LNCAP (cell line): ENCODE measurements around the gene CALCOCO1.

Experiments
- TF ChIP-seq, protein P1 (sequence below): fragments of 450-650 bp; IDR thresholded peaks from 2 replicates; pipeline ENCODE4 v1.5.1; 2017; ENCODE audit warnings: mild to moderate bottlenecking

Gene CALCOCO1

GRCh38 chr12:53750812-53751335, 23.6 kb upstream of the CALCOCO1 start:
- TF ChIP-seq, protein P1, sequence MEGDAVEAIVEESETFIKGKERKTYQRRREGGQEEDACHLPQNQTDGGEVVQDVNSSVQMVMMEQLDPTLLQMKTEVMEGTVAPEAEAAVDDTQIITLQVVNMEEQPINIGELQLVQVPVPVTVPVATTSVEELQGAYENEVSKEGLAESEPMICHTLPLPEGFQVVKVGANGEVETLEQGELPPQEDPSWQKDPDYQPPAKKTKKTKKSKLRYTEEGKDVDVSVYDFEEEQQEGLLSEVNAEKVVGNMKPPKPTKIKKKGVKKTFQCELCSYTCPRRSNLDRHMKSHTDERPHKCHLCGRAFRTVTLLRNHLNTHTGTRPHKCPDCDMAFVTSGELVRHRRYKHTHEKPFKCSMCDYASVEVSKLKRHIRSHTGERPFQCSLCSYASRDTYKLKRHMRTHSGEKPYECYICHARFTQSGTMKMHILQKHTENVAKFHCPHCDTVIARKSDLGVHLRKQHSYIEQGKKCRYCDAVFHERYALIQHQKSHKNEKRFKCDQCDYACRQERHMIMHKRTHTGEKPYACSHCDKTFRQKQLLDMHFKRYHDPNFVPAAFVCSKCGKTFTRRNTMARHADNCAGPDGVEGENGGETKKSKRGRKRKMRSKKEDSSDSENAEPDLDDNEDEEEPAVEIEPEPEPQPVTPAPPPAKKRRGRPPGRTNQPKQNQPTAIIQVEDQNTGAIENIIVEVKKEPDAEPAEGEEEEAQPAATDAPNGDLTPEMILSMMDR: no peak

DNA sequence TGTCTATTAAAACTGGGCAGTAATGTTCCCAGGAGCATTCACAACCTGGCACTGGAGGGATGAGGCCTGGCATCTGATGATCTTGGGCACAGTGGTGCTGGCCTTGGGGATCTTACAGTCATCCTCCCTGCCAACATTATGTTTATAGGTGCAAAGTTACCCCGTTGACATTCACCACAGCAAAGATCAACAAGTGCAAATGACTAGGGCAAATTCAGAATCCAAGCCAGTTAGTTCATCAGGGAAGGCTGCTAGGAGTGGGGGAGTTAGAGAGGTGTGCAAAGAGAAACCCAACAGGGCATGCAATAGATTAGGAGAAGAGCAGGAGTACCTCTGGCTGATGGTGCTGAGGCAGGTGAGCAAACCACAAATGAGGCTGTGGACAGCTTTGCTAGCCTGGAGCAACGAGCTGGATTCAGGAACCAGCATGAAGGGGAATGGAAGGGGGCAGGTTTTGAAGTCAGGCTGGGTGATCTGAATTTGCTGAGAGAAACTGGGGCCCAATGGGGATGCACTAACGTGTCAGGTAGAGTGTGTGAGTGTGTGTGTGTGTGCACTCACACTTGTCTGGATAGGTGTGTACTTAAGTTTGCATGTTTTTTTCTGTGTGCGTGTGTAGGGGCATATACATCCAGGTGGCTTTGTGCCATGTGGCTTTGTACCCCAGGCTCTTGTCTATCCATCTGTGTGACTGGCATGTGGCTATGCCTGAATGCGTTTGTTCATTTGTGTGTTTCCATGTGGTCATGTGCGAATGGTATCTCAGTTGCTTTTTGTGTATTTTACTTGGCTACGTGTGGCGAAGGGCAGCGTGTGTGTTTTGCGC, 22.9 kb upstream of the CALCOCO1 start:
- TF ChIP-seq, protein P1: no peak

- TF ChIP-seq, protein P1: no peak
Measured at GRCh38 chr12:53748072-53748840, 21.0 kb upstream of the CALCOCO1 start.

GRCh38 chr12:53747095-53747494, 19.8 kb upstream of the CALCOCO1 start:
- TF ChIP-seq, protein P1: no peak

DNA sequence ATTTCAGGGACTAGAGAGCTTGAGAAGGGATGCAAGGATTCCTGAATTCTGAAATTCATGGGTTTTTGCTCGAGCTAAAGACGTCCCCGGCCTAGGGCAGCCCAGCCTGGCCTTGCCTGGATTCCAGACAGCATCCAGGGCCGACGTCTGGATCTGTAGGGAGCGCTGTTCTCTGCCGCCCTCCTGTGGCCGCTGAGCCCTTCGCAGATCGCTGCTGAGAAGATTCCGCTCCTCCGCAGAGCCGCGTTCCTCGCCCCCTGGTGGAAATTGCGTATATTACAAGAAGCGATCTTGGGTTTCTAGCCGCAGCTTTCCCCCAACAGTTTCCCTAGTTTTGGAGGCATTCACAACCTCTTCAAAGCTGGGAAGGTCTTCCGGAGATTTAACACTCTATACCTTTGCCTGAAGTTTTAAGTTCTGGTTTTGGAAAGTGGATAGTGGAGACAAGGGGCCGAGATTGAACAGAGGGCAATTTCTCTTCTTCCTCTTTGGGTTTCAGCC, 19.4 kb upstream of the CALCOCO1 start:
- TF ChIP-seq, protein P1: peak; percentile 100

DNA sequence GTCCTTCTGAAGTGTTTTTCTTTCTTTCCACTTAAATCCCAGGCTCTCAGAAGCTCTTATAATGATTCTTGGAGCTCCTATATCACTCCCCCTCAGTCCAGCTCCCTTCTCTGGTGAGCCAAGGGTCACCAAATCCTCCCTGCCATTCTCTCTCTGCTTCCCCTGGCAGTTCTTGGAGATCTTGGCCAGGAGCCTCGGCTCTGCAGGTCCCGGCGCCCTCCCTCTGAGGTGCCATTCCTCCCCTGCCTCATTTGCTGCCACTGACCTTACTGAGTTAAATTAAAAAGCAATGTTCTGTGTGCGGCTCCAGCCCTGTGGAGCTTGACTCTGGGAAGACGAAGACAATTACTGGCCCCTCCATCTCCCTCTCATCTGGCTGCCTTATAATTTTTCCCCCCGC, 17.5 kb upstream of the CALCOCO1 start:
- TF ChIP-seq, protein P1: no peak

GRCh38 chr12:53744130-53744441, 16.8 kb upstream of the CALCOCO1 start:
- TF ChIP-seq, protein P1: no peak
